ENCODE measurements around the gene CDKN2D.

Gene CDKN2D

DNA sequence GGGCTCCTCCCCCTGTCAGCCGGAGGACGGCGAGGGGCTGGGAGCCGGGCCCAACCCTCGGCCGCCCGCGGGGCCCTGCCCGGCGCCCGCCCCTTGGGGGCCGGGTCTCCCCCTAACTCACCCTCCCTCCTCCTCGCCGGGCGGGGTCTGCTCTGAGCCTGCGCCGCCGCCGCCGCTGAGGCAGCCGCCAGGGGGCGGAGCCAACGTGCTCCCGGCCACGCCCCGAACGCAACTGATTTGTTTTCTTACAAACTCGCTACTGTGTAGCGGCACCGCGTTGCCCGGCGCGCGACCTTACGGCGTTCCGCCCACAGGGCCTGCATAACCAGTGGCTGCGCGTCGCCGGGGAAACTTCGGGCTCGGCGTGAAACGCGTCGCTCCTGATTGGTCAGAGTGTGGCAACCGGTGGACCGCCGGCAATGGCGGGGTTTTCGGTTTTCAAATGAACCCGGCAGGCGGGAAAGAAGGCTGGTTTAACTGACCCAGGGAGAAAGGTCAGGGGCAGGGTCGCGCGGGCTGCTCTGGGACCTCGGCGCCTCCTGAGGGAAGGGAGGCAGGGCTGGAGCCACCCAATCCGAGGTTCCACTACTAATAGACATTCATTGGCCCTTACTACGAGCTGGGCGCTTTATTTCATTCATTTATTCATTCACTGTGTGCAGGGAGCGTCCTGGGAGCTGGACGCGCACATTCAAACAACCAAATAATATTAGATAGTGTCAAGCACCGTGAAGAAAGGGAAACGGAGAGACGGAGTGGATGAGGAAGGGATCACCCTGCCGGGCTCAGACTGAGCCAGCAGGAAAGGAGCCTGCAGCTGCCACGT lies at the start of gene CDKN2D:
Gene CDKN2D, minus strand, starts transcription at position 154 of the 826 bp plus-strand sequence. CDS start 326 bp downstream, outside the sequence.
- peak; percentile 100 for DNase-seq (ENCODE audit: low read depth)
- no peak for TF ChIP-seq CTCF (conservative IDR thresholded peaks at IDR 0.05; ENCODE audit: low read depth, low read length)
- H3K4me3 ChIP-seq (ENCODE audit: low read depth, low read length), result peak within 1 kb of the TSS; percentile 67

GRCh38 chr19:10617409-10618121 lies 48.8 kb upstream of the CDKN2D start:
- no peak overlapping the region for H3K4me3 ChIP-seq (ENCODE audit: low read depth, low read length)
- peak; percentile 55 for DNase-seq (ENCODE audit: low read depth)
- TF ChIP-seq CTCF (conservative IDR thresholded peaks at IDR 0.05; ENCODE audit: low read depth, low read length), result no peak

GRCh38 chr19:10615429-10616023 lies 46.7 kb upstream of the CDKN2D start:
- DNase-seq (ENCODE audit: low read depth), result no peak

GRCh38 chr19:10612499-10613119 lies 43.8 kb upstream of the CDKN2D start:
- no peak overlapping the region for H3K4me3 ChIP-seq (ENCODE audit: low read depth, low read length)
- no peak for TF ChIP-seq CTCF (conservative IDR thresholded peaks at IDR 0.05; ENCODE audit: low read depth, low read length)

More at GRCh38 chr19:10615429-10616023, 46.7 kb upstream of the CDKN2D start:
- no peak overlapping the region for H3K4me3 ChIP-seq (ENCODE audit: low read depth, low read length)
- TF ChIP-seq CTCF (conservative IDR thresholded peaks at IDR 0.05; ENCODE audit: low read depth, low read length), result no peak

DNA sequence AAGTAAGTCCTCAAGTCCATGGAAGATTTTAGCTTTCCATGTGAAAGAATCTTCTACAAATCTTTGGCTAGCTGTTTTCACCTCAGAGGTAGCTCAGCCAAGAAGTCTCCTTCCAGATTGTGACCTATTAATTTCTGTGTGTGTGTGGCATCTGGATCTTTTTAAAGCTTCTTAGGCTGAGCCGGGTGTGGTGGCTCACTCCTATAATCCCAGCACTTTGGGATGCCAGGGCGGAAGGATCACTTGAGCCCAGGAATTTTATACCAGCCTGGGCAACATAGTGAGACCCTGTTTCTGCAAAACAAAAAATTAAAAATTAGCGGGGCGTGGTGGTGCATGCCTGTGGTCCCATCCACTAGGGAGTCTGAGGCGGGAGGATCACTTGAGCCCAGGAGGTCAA lies 43.1 kb upstream of the CDKN2D start:
- no peak overlapping the region for H3K4me3 ChIP-seq (ENCODE audit: low read depth, low read length)
- DNase-seq (ENCODE audit: low read depth), result no peak
- no peak for TF ChIP-seq CTCF (conservative IDR thresholded peaks at IDR 0.05; ENCODE audit: low read depth, low read length)

More at GRCh38 chr19:10612499-10613119, 43.8 kb upstream of the CDKN2D start:
- no peak for DNase-seq (ENCODE audit: low read depth)

GRCh38 chr19:10604460-10604980 lies 35.7 kb upstream of the CDKN2D start:
- TF ChIP-seq CTCF (conservative IDR thresholded peaks at IDR 0.05; ENCODE audit: low read depth, low read length), result no peak
- no peak for DNase-seq (ENCODE audit: low read depth)
- no peak overlapping the region for H3K4me3 ChIP-seq (ENCODE audit: low read depth, low read length)

Measured in choroid plexus epithelial cell (primary cell).